ENCODE results near the gene ITPK1.

- TF ChIP-seq POLR2A (IDR thresholded peaks at IDR 0.05; ENCODE audit: low read depth, low read length), result no peak
- TF ChIP-seq POLR2AphosphoS5 (IDR thresholded peaks at IDR 0.05; ENCODE audit: low read depth, low read length), result no peak
- TF ChIP-seq TAF1 (IDR thresholded peaks at IDR 0.05; ENCODE audit: borderline replicate concordance, low read depth, low read length), result no peak
Observed at GRCh38 chr14:92931681-92932447, 183.9 kb downstream of the ITPK1 start.

Measured in GM12892 (cell line).